GM12878 (cell line): ENCODE results near the gene SMOC2. TPM values are rescaled to one million over a fixed set of nuclear protein-coding genes. Genes with fewer than 3 reads are reported as not detected.

ENCODE experiments used
- ATAC-seq: fragments of 200-7000 bp; cut with Tn5 transposase; 3 replicates; pipeline ENCODE4 v1.9.1; 2020; ENCODE audit warnings: mild to moderate bottlenecking, moderate library complexity
- BruUV-seq: library from RNA; stranded (reverse); fragments of 400-500 nt; replicated peaks from 2 replicates; lab custom pipeline; 2021; lab: Mats Ljungman, UMichigan
- CTCF ChIA-PET: fragments of 300-600 bp; sonication (Branson Sonifier 250); formaldehyde crosslinking; extraction: SDS; loops from one replicate; lab custom pipeline; 2021; ENCODE audit warnings: inconsistent platforms; lab: Yijun Ruan, JAX
- POLR2A ChIA-PET: fragments of 350-600 bp; formaldehyde crosslinking; extraction: SDS; loops from one replicate; lab custom pipeline; 2021; ENCODE audit warnings: inconsistent platforms; lab: Charles Lee
- RAD21 ChIA-PET: fragments of 300-600 bp; sonication (Branson Sonifier 250); formaldehyde crosslinking; loops from one replicate; lab custom pipeline; 2023; ENCODE audit warnings: antibody characterized with exemption; ENCODE audit not compliant: unreplicated experiment; lab: Charles Lee
- SMC1A ChIA-PET: fragments of 300-600 bp; sonication (Branson Sonifier 250); formaldehyde crosslinking; loops from one replicate; lab custom pipeline; 2023; ENCODE audit not compliant: unreplicated experiment, uncharacterized antibody; lab: Charles Lee
- DNase-seq: peaks from one replicate; pipeline ENCODE4 v3.0.0-alpha.2; 2011; ENCODE audit warnings: low read depth, low spot score
- FAIRE-seq: peaks from 3 replicates; lab custom pipeline; 2011; peaks lifted over from hg19 to GRCh38; lab: Jason Lieb, UNC
- H2AFZ ChIP-seq: 2 replicates; pipeline ENCODE4 v1.6.0; 2011; ENCODE audit warnings: low read depth, low read length, control low read depth; ENCODE audit not compliant: control insufficient read depth
- H3K27ac ChIP-seq: 2 replicates; pipeline ENCODE4 v1.5.1; 2011; ENCODE audit warnings: control low read depth; ENCODE audit not compliant: control insufficient read depth, insufficient read depth
- H3K27me3 ChIP-seq, 2 experiments: replicated peaks in 1 of 2; 2 replicates each; pipeline versions ENCODE4 v1.6.0 to v1.6.1; 2011; ENCODE audit warnings: low read length in 1 of 2; ENCODE audit not compliant: control insufficient read depth in 2 of 2, insufficient read depth in 2 of 2
- H3K36me3 ChIP-seq, 2 experiments: 2 replicates each; pipeline ENCODE4 v1.5.1; 2011; ENCODE audit warnings: low read length in 1 of 2; ENCODE audit not compliant: control insufficient read depth in 2 of 2, insufficient read depth in 2 of 2
- H3K4me1 ChIP-seq: 2 replicates; pipeline ENCODE4 v1.6.1; 2011; ENCODE audit warnings: mild to moderate bottlenecking, low read length, moderate library complexity, mixed read lengths; ENCODE audit not compliant: control insufficient read depth, insufficient read depth
- H3K4me2 ChIP-seq: 2 replicates; pipeline ENCODE4 v1.6.0; 2011; ENCODE audit warnings: control low read depth; ENCODE audit not compliant: control insufficient read depth, insufficient read depth
- H3K4me3 ChIP-seq: fragments of 200-600 bp; sonication (generic); 2 replicates; pipeline ENCODE4 v1.5.1; 2016
- H3K79me2 ChIP-seq: 2 replicates; pipeline ENCODE4 v1.6.0; 2011; ENCODE audit warnings: low read length; ENCODE audit not compliant: control insufficient read depth, insufficient read depth
- H3K9ac ChIP-seq: 2 replicates; pipeline ENCODE4 v1.8.0; 2011; ENCODE audit warnings: low read length, control low read depth, mixed read lengths; ENCODE audit not compliant: control insufficient read depth, insufficient read depth
- H3K9me3 ChIP-seq: replicated peaks from 3 replicates; pipeline ENCODE4 v1.5.1; 2011; ENCODE audit warnings: mild to moderate bottlenecking, low read length; ENCODE audit not compliant: control insufficient read depth, insufficient read depth
- H4K20me1 ChIP-seq: 2 replicates; pipeline ENCODE4 v1.6.0; 2011; ENCODE audit not compliant: control insufficient read depth, insufficient read depth
- CBX5 ChIP-seq: sonication (generic); IDR thresholded peaks from 2 replicates; pipeline ENCODE4 v1.6.1; 2016; ENCODE audit warnings: low read depth, moderate library complexity, mild to moderate bottlenecking, inconsistent platforms
- CREM ChIP-seq: IDR thresholded peaks from 2 replicates; pipeline ENCODE4 v1.6.1; 2014; ENCODE audit warnings: antibody characterized with exemption, low read depth
- CTCF ChIP-seq, 3 experiments: IDR thresholded peaks in 2 of 3; conservative IDR thresholded peaks in 1 of 3; 2 replicates each; pipeline ENCODE4 v1.5.1; 2011; ENCODE audit warnings: low read depth in 3 of 3, low read length in 3 of 3, mild to moderate bottlenecking in 3 of 3, control low read depth in 2 of 3, moderate library complexity in 2 of 3, inconsistent platforms in 1 of 3, mixed read lengths in 1 of 3; ENCODE audit not compliant: control insufficient read depth in 2 of 3, insufficient read depth in 1 of 3; ENCODE audit errors: extremely low read depth in 1 of 3
- GABPA ChIP-seq: IDR thresholded peaks from 2 replicates; pipeline ENCODE4 v1.6.1; 2014; ENCODE audit warnings: antibody characterized with exemption, low read depth, mild to moderate bottlenecking, inconsistent platforms
- LARP7 ChIP-seq: fragments of 450-650 bp; IDR thresholded peaks from 2 replicates; pipeline ENCODE4 v1.6.1; 2017; ENCODE audit warnings: mild to moderate bottlenecking
- MEF2A ChIP-seq: IDR thresholded peaks from 2 replicates; pipeline ENCODE4 v1.6.1; 2011; ENCODE audit warnings: low read depth, mild to moderate bottlenecking, low read length, moderate library complexity; ENCODE audit not compliant: insufficient read depth
- NBN ChIP-seq: fragments of 450-650 bp; IDR thresholded peaks from 2 replicates; pipeline ENCODE4 v1.6.1; 2016
- PAX5 ChIP-seq: IDR thresholded peaks from 2 replicates; pipeline ENCODE4 v1.6.1; 2011; ENCODE audit warnings: low read depth, low read length, borderline replicate concordance
- PML ChIP-seq: IDR thresholded peaks from 2 replicates; pipeline ENCODE4 v1.6.1; 2012; ENCODE audit warnings: low read length, inconsistent platforms
- POLR2AphosphoS5 ChIP-seq: IDR thresholded peaks from 2 replicates; pipeline ENCODE4 v1.6.1; 2011; ENCODE audit warnings: mild to moderate bottlenecking, low read length, inconsistent platforms
- SIX5 ChIP-seq: IDR thresholded peaks from 2 replicates; pipeline ENCODE4 v1.6.1; 2011; ENCODE audit warnings: mild to moderate bottlenecking, low read depth, low read length, moderate library complexity; ENCODE audit not compliant: severe bottlenecking
- SMC3 ChIP-seq: IDR thresholded peaks from 2 replicates; pipeline ENCODE4 v1.6.1; 2011; ENCODE audit warnings: low read length, improper control_type of control experiment, borderline replicate concordance
- SP1 ChIP-seq: IDR thresholded peaks from one replicate; pipeline ENCODE4 v1.6.1; 2011; ENCODE audit warnings: low read depth, low read length
- SPI1 ChIP-seq: IDR thresholded peaks from 2 replicates; pipeline ENCODE4 v1.6.1; 2011; ENCODE audit warnings: low read depth, mild to moderate bottlenecking, low read length, moderate library complexity, borderline replicate concordance; ENCODE audit not compliant: insufficient read depth
- SREBF1 ChIP-seq: IDR thresholded peaks from 2 replicates; pipeline ENCODE4 v1.6.1; 2012; ENCODE audit warnings: mild to moderate bottlenecking, low read length
- STAT1 ChIP-seq: fragments of 450-650 bp; conservative IDR thresholded peaks from 2 replicates; pipeline ENCODE4 v1.6.1; 2014; ENCODE audit warnings: antibody characterized with exemption, mild to moderate bottlenecking
- TCF3 ChIP-seq: IDR thresholded peaks from 2 replicates; pipeline ENCODE4 v1.6.1; 2012; ENCODE audit warnings: low read depth, mild to moderate bottlenecking, low read length, borderline replicate concordance; ENCODE audit not compliant: insufficient read depth
- USF1 ChIP-seq: IDR thresholded peaks from 2 replicates; pipeline ENCODE4 v1.6.1; 2011; ENCODE audit warnings: borderline replicate concordance, low read depth, mild to moderate bottlenecking, moderate library complexity, mixed read lengths, low read length; ENCODE audit not compliant: insufficient read depth; ENCODE audit errors: extremely low read length
- ZNF24 ChIP-seq: fragments of 450-650 bp; IDR thresholded peaks from 2 replicates; pipeline ENCODE4 v1.6.1; 2017; ENCODE audit warnings: antibody characterized with exemption, mild to moderate bottlenecking
- WGBS: methylation state at CpG from one replicate; pipeline ENCODE4 v1.1.6; 2016; ENCODE audit warnings: low lambda C conversion rate; ENCODE audit not compliant: insufficient replicate concordance, insufficient coverage; ENCODE audit errors: missing lambda C conversion rate; 5-methylcytosine and 5-hydroxymethylcytosine counted together
- in situ Hi-C: fragments of 300-500 bp; cut with MboI; formaldehyde crosslinking; loops from 9 replicates; pipeline ENCODE4 v1.14.3; 2018; ENCODE audit warnings: mixed read lengths
- intact Hi-C: fragments of 100-400 bp; cut with micrococcal nuclease; formaldehyde crosslinking; loops from one replicate; pipeline ENCODE4 v1.14.2; 2022; ENCODE audit not compliant: unreplicated experiment
- polyA plus RNA-seq, 11 experiments: library from polyadenylated mRNA; depleted of rRNA in 4 of 11; unstranded in 6 of 11; stranded (reverse) in 5 of 11; fragments of >200 nt; fragmentation: Nextera tagmentation in 4 of 11; fragmentation: Illumina TruSeq in 1 of 11; extraction: Ambion mirVana in 4 of 11; extraction: Trizol in 1 of 11; gene quantifications; 1 replicate in 1 of 11; 2 replicates in 10 of 11; pipeline versions ENCODE4 v1.2.1 to v1.2.3, GENCODE V29; 2011 to 2016; ENCODE audit warnings: inconsistent platforms in 2 of 11, missing spikeins in 2 of 11, low read depth in 1 of 11
- total RNA-seq, 4 experiments: library from RNA; depleted of rRNA in 3 of 4; stranded (reverse); fragments of >200 nt in 3 of 4; fragmentation: Illumina TruSeq in 1 of 4; extraction: Trizol in 1 of 4; gene quantifications; 2 replicates each; pipeline versions ENCODE4 v1.2.1 to v1.2.3, GENCODE V29; 2013 to 2021

Gene SMOC2
- total and polyA plus RNA-seq, 10 of the 15 experiments (the other 5 are each of a cell fraction or from before 2014, with no cell fraction given) = 0.10 to 0.12 TPM; not detected in 8

DNA sequence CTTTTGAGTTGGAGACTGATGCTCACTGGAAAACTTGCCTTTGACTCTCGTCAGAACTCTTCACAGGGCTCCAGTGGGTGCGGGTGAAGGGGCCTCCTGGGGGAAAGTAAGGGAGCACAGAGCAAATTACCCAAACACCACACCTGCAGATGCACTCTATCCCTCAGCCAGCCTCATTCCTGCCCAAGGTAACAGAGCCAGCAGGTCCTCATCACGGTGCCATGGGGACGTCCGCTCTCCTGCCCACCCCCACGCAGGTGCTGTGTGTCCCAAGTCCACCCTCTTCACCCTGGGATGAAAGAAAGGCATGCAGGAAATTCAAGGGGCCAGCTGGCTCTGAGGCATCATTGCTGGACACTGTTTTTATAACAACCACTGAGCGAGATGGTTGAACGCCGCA is 269.0 kb downstream of the SMOC2 start:
- DNase-seq (no peak), ATAC-seq (no peak), FAIRE-seq (no peak)
- Histone ChIP-seq H3K4me2 (no peak overlapping the region), H3K9me3 (no peaks in the 10 kb centered on the region), H3K27ac (no peak overlapping the region), H3K9ac (no peak overlapping the region)
- POLR2A ChIA-PET = no interaction called here
- WGBS = 52% methylated on average over 7 of the region's 9 CpGs
- BruUV-seq = no TSS peak
- SMC1A ChIA-PET = no interaction called here
- RAD21 ChIA-PET = no interaction called here
- TF ChIP-seq TCF3 (no peak), CREM (no peak), NBN (no peak), CBX5 (no peak), SP1 (no peak), PML (no peak), PAX5 (no peak), CTCF (IDR thresholded peaks at IDR 0.05 in 2 of 3, conservative IDR thresholded peaks at IDR 0.05 in 1 of 3; ENCODE audit: control insufficient read depth in 2 of 3, extremely low read depth in 1 of 3, insufficient read depth in 1 of 3, low read depth in 3 of 3, low read length in 3 of 3) (no peak), SMC3 (no peak), USF1 (no peak), ZNF24 (no peak), STAT1 (no peak), SPI1 (no peak), GABPA (no peak), SIX5 (no peak), MEF2A (no peak), POLR2AphosphoS5 (no peak), LARP7 (no peak), SREBF1 (no peak)
- TF ChIP-seq, all 136 proteins: peak for 0
- H3K36me3 ChIP-seq = no peaks in the 10 kb centered on the region
- CTCF ChIA-PET = no interaction called here
- H3K4me1 ChIP-seq = no peaks in the 10 kb centered on the region
- no peaks in the 10 kb centered on the region for H3K79me2 ChIP-seq
- intact Hi-C loops = no loop called here
- no peaks in the 10 kb centered on the region for H3K27me3 ChIP-seq
- H4K20me1 ChIP-seq = no peaks in the 10 kb centered on the region
- in situ Hi-C loops = no loop called here
- no peak overlapping the region for H3K4me3 ChIP-seq
- H2AFZ ChIP-seq = no peak overlapping the region
